ENCODE measurements around the gene GPR35. TPM values are rescaled to one million over a fixed set of nuclear protein-coding genes. Genes with fewer than 3 reads are reported as not detected.

Gene GPR35
- polyA plus RNA-seq, 1 donor (not counting 4 experiments of a cell fraction or from before 2014, with no cell fraction given) = 0.04 TPM

GRCh38 chr2:240632306-240632721 lies 7.0 kb downstream of the GPR35 start:
- no peak overlapping the region for H2AFZ ChIP-seq (ENCODE audit: control insufficient read depth, low read length)
- H3K27me3 ChIP-seq (ENCODE audit: control insufficient read depth, extremely low read depth, insufficient read depth, low read length) = no peaks in the 10 kb centered on the region
- TF ChIP-seq EZH2 (IDR thresholded peaks at IDR 0.05; ENCODE audit: low read length) (no peak), CTCF (optimal IDR thresholded peaks at IDR 0.05 in 1 of 3, IDR thresholded peaks at IDR 0.05 in 1 of 3, conservative IDR thresholded peaks at IDR 0.05 in 1 of 3; ENCODE audit: extremely low read depth in 1 of 3, insufficient read depth in 2 of 3, low read length in 3 of 3) (no peak)
- H4K20me1 ChIP-seq (ENCODE audit: control insufficient read depth, extremely low read depth, insufficient read depth, low read length) = no peaks in the 10 kb centered on the region
- DNase-seq (ENCODE audit: low read depth, low spot score) = no peak
- no peaks in the 10 kb centered on the region for H3K36me3 ChIP-seq (ENCODE audit: control insufficient read depth in 2 of 2, extremely low read depth in 1 of 2, insufficient read depth in 2 of 2, low read length in 2 of 2)
- no peaks in the 10 kb centered on the region for H3K4me1 ChIP-seq (ENCODE audit: control insufficient read depth, extremely low read depth, insufficient read depth, low read length)
- peaks cover 3% of the 10 kb centered on the region for H3K9me3 ChIP-seq (ENCODE audit: control insufficient read depth, low read depth, low read length)
- H3K9me1 ChIP-seq (ENCODE audit: control insufficient read depth, extremely low read depth, insufficient read depth, low read length) = no peaks in the 10 kb centered on the region
- H3K9ac ChIP-seq (ENCODE audit: control insufficient read depth, extremely low read depth, insufficient read depth, low read length) = no peak overlapping the region
- H3K4me2 ChIP-seq (ENCODE audit: control insufficient read depth, extremely low read depth, insufficient read depth, low read depth, low read length) = no peak overlapping the region
- H3K27ac ChIP-seq (ENCODE audit: control insufficient read depth, insufficient read depth, low read length) = no peak overlapping the region
- no peak overlapping the region for H3K4me3 ChIP-seq (ENCODE audit: control insufficient read depth in 2 of 3, extremely low read depth in 1 of 3, insufficient read depth in 2 of 3, low read depth in 1 of 3, low read length in 3 of 3)
- H3K79me2 ChIP-seq (ENCODE audit: control insufficient read depth, insufficient read depth, low read length) = no peaks in the 10 kb centered on the region
- no peak for FAIRE-seq
- dilution Hi-C loops (cut with MboI; ENCODE audit: extremely low pct_ligation_motif_present, low sequenced_read_pairs) = no loop called here

GRCh38 chr2:240635121-240635997 lies 10.1 kb downstream of the GPR35 start:
- H3K36me3 ChIP-seq (ENCODE audit: control insufficient read depth in 2 of 2, extremely low read depth in 1 of 2, insufficient read depth in 2 of 2, low read length in 2 of 2) = no peaks in the 10 kb centered on the region
- H3K79me2 ChIP-seq (ENCODE audit: control insufficient read depth, insufficient read depth, low read length) = no peaks in the 10 kb centered on the region
- TF ChIP-seq EZH2 (IDR thresholded peaks at IDR 0.05; ENCODE audit: low read length) (no peak), CTCF (optimal IDR thresholded peaks at IDR 0.05 in 1 of 3, IDR thresholded peaks at IDR 0.05 in 1 of 3, conservative IDR thresholded peaks at IDR 0.05 in 1 of 3; ENCODE audit: extremely low read depth in 1 of 3, insufficient read depth in 2 of 3, low read length in 3 of 3) (no peak)
- H3K4me1 ChIP-seq (ENCODE audit: control insufficient read depth, extremely low read depth, insufficient read depth, low read length) = no peaks in the 10 kb centered on the region
- H3K9ac ChIP-seq (ENCODE audit: control insufficient read depth, extremely low read depth, insufficient read depth, low read length) = no peak overlapping the region
- peaks cover 3% of the 10 kb centered on the region for H3K9me3 ChIP-seq (ENCODE audit: control insufficient read depth, low read depth, low read length)
- FAIRE-seq (no peak), DNase-seq (ENCODE audit: low read depth, low spot score) (no peak)
- no peaks in the 10 kb centered on the region for H4K20me1 ChIP-seq (ENCODE audit: control insufficient read depth, extremely low read depth, insufficient read depth, low read length)
- H3K4me2 ChIP-seq (ENCODE audit: control insufficient read depth, extremely low read depth, insufficient read depth, low read depth, low read length) = no peak overlapping the region
- H2AFZ ChIP-seq (ENCODE audit: control insufficient read depth, low read length) = no peak overlapping the region
- no peak overlapping the region for H3K27ac ChIP-seq (ENCODE audit: control insufficient read depth, insufficient read depth, low read length)
- H3K9me1 ChIP-seq (ENCODE audit: control insufficient read depth, extremely low read depth, insufficient read depth, low read length) = no peaks in the 10 kb centered on the region
- peaks cover 3% of the 10 kb centered on the region for H3K27me3 ChIP-seq (ENCODE audit: control insufficient read depth, extremely low read depth, insufficient read depth, low read length)
- dilution Hi-C loops (cut with MboI; ENCODE audit: extremely low pct_ligation_motif_present, low sequenced_read_pairs) = no loop called here
- no peak overlapping the region for H3K4me3 ChIP-seq (ENCODE audit: control insufficient read depth in 2 of 3, extremely low read depth in 1 of 3, insufficient read depth in 2 of 3, low read depth in 1 of 3, low read length in 3 of 3)
